Adipocyte (in vitro differentiated cells): ENCODE data around the gene MAP1B.
A peak's percentile ranks its signal among the peaks of the same experiment; 100 is the strongest.

Experiments used
- DNase-seq: peaks from one replicate; pipeline ENCODE4 v3.0.0-alpha.2; 2015; ENCODE audit warnings: low read depth
- H3K27me3 ChIP-seq: replicated peaks from 2 replicates; pipeline ENCODE4 v1.7.0; 2013; ENCODE audit warnings: mild to moderate bottlenecking, low read length, moderate library complexity; ENCODE audit not compliant: control insufficient read depth, insufficient read depth
- H3K36me3 ChIP-seq: 2 replicates; pipeline ENCODE4 v1.7.0; 2013; ENCODE audit warnings: low read length, mild to moderate bottlenecking, moderate library complexity; ENCODE audit not compliant: control insufficient read depth, insufficient read depth, severe bottlenecking
- H3K4me1 ChIP-seq: 2 replicates; pipeline ENCODE4 v1.7.0; 2013; ENCODE audit warnings: mild to moderate bottlenecking, low read length, moderate library complexity; ENCODE audit not compliant: control insufficient read depth, insufficient read depth
- H3K4me3 ChIP-seq: 2 replicates; pipeline ENCODE4 v1.7.0; 2013; ENCODE audit warnings: mild to moderate bottlenecking, low read length, moderate library complexity
- H3K9ac ChIP-seq: 2 replicates; pipeline ENCODE4 v1.7.0; 2013; ENCODE audit warnings: mild to moderate bottlenecking, low read length, moderate library complexity
- H3K9me3 ChIP-seq: 2 replicates; pipeline ENCODE4 v1.7.0; 2013; ENCODE audit warnings: mild to moderate bottlenecking, low read length, moderate library complexity; ENCODE audit not compliant: control insufficient read depth

MAP1B gene

GRCh38 chr5:72256536-72256935 is 149.3 kb downstream of the MAP1B start:
- Histone ChIP-seq H3K4me1 (peaks cover 48% of the 10 kb centered on the region), H3K9ac (no peak overlapping the region), H3K4me3 (no peak overlapping the region), H3K36me3 (no peaks in the 10 kb centered on the region), H3K9me3 (no peaks in the 10 kb centered on the region), H3K27me3 (no peaks in the 10 kb centered on the region)
- peak; percentile 42 for DNase-seq
